ENCODE results near the gene SGIP1. TPM values are rescaled to one million over a fixed set of nuclear protein-coding genes. Genes with fewer than 3 reads are reported as not detected.

Gene SGIP1
- total and polyA plus RNA-seq, 2 experiments from 2014 or later: 3.1 to 20.2 TPM

DNA sequence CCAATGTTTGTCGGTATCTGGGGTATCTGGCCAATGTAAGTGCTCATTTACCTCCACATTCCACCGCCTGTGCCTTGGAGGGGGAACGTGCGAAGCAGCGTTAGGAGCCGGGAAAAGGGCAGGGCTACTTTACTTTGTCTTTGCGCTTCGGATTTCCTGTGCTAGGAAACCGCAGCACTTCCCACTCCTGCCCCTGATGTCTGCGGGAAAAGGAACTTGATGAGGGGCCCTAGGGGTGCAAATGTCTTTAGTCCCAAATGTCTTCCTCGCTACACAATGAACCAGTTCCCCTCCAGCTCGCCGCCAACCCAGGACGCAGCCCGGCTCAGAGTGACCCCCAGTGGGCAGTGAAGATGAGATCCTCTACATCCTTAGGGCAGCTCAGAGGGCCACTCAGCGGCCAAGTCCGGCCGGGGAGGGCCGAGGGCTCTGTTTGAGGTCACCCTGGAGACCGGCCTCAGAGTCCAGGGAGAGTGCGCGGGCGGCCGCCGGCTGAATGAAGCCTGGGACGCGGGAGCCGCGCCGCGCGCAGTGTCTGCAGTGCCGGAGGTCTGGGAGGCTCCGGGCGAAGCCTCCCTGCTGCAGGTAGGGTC, 218.1 kb downstream of the SGIP1 start, which contains the start of gene DYNLT5:
DYNLT5 (plus strand) TSS at position 460 of the 593 bp plus-strand sequence. CDS start 2,200 bp downstream, outside the sequence.
- peak within 1 kb of the TSS; percentile 14 for H3K4me3 ChIP-seq
- no peaks in the 10 kb centered on the region for H3K36me3 ChIP-seq (replicated peaks; ENCODE audit: insufficient read depth, low read depth)
- peaks cover 6% of the 10 kb centered on the region for H3K4me1 ChIP-seq (ENCODE audit: insufficient read depth)
- peak; percentile 46 for DNase-seq (ENCODE audit: low spot score)
- TF ChIP-seq EZH2 (IDR thresholded peaks at IDR 0.05; ENCODE audit: borderline replicate concordance): no peak
- TF ChIP-seq EZH2phosphoT487 (IDR thresholded peaks at IDR 0.05; ENCODE audit: low read depth, severe bottlenecking, unreplicated experiment): peak; percentile 47
- TF ChIP-seq, protein P1, sequence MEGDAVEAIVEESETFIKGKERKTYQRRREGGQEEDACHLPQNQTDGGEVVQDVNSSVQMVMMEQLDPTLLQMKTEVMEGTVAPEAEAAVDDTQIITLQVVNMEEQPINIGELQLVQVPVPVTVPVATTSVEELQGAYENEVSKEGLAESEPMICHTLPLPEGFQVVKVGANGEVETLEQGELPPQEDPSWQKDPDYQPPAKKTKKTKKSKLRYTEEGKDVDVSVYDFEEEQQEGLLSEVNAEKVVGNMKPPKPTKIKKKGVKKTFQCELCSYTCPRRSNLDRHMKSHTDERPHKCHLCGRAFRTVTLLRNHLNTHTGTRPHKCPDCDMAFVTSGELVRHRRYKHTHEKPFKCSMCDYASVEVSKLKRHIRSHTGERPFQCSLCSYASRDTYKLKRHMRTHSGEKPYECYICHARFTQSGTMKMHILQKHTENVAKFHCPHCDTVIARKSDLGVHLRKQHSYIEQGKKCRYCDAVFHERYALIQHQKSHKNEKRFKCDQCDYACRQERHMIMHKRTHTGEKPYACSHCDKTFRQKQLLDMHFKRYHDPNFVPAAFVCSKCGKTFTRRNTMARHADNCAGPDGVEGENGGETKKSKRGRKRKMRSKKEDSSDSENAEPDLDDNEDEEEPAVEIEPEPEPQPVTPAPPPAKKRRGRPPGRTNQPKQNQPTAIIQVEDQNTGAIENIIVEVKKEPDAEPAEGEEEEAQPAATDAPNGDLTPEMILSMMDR (IDR thresholded peaks at IDR 0.05; ENCODE audit: poor library complexity): peak; percentile 34
- no peaks in the 10 kb centered on the region for H3K9me2 ChIP-seq (replicated peaks; ENCODE audit: insufficient read depth)
- H2AFZ ChIP-seq: peak within 1 kb of the TSS; percentile 73
- H3K4me2 ChIP-seq: peak within 1 kb of the TSS; percentile 86
- no peak within 1 kb of the TSS for H3K27ac ChIP-seq
- H4K20me1 ChIP-seq (ENCODE audit: insufficient read depth, poor library complexity, severe bottlenecking): no peaks in the 10 kb centered on the region
- no peaks in the 10 kb centered on the region for H3K79me2 ChIP-seq
- WGBS (ENCODE audit: low lambda C conversion rate, missing lambda C conversion rate): 3% methylated on average over 27 of the region's 35 CpGs
- no peaks in the 10 kb centered on the region for H3K9me3 ChIP-seq (ENCODE audit: low read depth)
- H3K27me3 ChIP-seq: peaks cover 24% of the 10 kb centered on the region

DNA sequence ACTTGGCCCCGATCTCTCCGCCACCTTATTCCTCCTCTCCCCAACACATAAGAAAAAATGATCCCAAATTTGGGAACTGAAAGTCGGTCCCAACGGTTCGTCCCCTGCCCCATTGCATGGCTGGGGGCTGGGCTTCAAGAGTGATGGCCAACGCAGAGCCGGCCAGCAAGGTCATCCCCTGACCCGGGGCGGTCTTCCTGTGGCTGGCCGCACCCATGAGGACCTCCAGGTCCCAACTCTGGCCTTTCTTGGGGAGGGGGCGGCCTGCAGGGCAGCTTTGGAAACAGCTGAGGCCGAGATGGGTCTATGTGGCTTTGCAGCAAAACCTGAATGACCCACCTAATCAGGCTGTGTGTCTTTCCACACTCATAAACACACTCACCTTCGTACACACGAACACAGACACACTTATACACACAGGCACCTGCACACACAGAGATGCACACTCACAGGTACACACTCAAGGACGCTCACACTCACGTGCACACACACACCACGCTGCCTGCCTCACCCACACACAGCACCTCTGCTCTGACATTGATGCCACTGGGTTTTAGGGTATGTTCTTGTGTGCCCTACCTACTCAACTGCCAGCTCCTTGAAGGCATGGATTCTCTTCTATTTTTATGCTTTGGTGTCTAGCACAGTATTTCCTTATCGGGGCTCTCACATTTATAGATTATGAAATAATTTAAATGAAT, 218.9 kb downstream of the SGIP1 start:
- Histone ChIP-seq H3K79me2 (no peaks in the 10 kb centered on the region), H3K4me1 (ENCODE audit: insufficient read depth) (peaks cover 6% of the 10 kb centered on the region), H3K9me2 (replicated peaks; ENCODE audit: insufficient read depth) (no peaks in the 10 kb centered on the region), H3K4me3 (no peak overlapping the region), H3K9me3 (ENCODE audit: low read depth) (no peaks in the 10 kb centered on the region), H3K36me3 (replicated peaks; ENCODE audit: insufficient read depth, low read depth) (no peaks in the 10 kb centered on the region), H3K4me2 (peak overlapping the region; percentile 86), H4K20me1 (ENCODE audit: insufficient read depth, poor library complexity, severe bottlenecking) (no peaks in the 10 kb centered on the region), H2AFZ (peak overlapping the region; percentile 73), H3K27ac (no peak overlapping the region), H3K27me3 (peaks cover 24% of the 10 kb centered on the region)
- 49% methylated on average over 18 of the region's 18 CpGs for WGBS (ENCODE audit: low lambda C conversion rate, missing lambda C conversion rate)
- TF ChIP-seq EZH2 (IDR thresholded peaks at IDR 0.05; ENCODE audit: borderline replicate concordance) (no peak), EZH2phosphoT487 (IDR thresholded peaks at IDR 0.05; ENCODE audit: low read depth, severe bottlenecking, unreplicated experiment) (no peak)
- TF ChIP-seq, protein P1 (IDR thresholded peaks at IDR 0.05; ENCODE audit: poor library complexity): no peak
- no peak for DNase-seq (ENCODE audit: low spot score)

DNA sequence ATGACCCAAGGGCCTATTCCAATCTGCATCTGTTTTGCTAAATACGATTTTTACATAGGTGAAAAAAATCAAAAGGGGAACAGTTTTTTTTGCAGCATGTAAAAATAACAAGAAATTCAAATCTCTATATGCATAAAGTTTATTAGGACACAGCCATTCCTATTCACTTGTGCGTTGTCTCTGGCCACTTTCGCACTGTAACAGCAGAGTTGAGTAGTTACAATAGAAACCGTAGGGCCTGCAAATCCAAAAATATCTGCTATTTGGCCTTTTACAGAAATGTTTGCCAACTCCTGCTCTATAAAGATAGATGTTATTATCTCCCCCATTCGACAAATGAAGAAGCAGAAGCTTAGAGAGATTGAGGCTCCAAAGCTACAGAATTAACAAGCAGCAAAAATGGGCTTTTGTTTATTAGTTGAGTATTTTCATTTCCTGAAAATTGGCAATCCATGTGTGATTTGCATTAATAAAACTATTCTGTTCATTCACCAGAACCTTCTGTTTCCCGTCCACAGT, 223.8 kb downstream of the SGIP1 start:
- Histone ChIP-seq H3K9me3 (ENCODE audit: low read depth) (no peaks in the 10 kb centered on the region), H3K36me3 (replicated peaks; ENCODE audit: insufficient read depth, low read depth) (no peaks in the 10 kb centered on the region), H3K27me3 (peaks cover 7% of the 10 kb centered on the region), H3K4me2 (no peak overlapping the region), H3K4me1 (ENCODE audit: insufficient read depth) (no peaks in the 10 kb centered on the region), H2AFZ (no peak overlapping the region), H3K79me2 (no peaks in the 10 kb centered on the region), H4K20me1 (ENCODE audit: insufficient read depth, poor library complexity, severe bottlenecking) (no peaks in the 10 kb centered on the region), H3K9me2 (replicated peaks; ENCODE audit: insufficient read depth) (no peaks in the 10 kb centered on the region), H3K27ac (no peak overlapping the region), H3K4me3 (no peak overlapping the region)
- no peak for TF ChIP-seq EZH2phosphoT487 (IDR thresholded peaks at IDR 0.05; ENCODE audit: low read depth, severe bottlenecking, unreplicated experiment)
- TF ChIP-seq, protein P1 (IDR thresholded peaks at IDR 0.05; ENCODE audit: poor library complexity): no peak
- TF ChIP-seq EZH2 (IDR thresholded peaks at IDR 0.05; ENCODE audit: borderline replicate concordance): no peak
- DNase-seq (ENCODE audit: low spot score): no peak
- WGBS (ENCODE audit: low lambda C conversion rate, missing lambda C conversion rate): 71% methylated on average over 6 of the region's 6 CpGs

All from hepatocyte (in vitro differentiated cells).